GM19455 (cell line): Measurements from ENCODE around the gene KAZN.

Experiments
- ATAC-seq: cut with Tn5 transposase; IDR thresholded peaks from one replicate; pipeline ENCODE4 v1.9.1; 2021; ENCODE audit not compliant: unreplicated experiment

The KAZN gene

GRCh38 chr1:14639291-14640050, 41.0 kb downstream of the KAZN start:
- no peak for ATAC-seq

GRCh38 chr1:14642712-14643111, 44.2 kb downstream of the KAZN start:
- no peak for ATAC-seq

DNA sequence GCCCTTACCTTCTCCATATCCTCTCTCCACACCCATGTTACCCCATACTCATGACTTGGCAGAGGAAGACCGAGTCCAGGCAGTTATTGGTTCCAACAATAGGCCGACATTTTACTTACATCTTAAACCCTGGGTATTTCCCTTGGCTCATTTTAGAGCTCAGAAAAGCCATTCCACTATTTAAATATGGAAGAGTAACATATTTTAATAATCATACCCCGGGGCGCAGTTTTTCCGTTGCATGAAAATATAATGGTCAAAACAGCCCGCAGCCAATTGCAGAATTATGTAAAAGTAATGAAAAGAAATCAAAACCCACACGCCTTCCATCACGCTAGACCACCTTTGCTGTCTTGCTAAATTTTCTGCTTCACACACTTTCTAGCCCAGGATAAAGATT, 48.5 kb downstream of the KAZN start:
- ATAC-seq: no peak

DNA sequence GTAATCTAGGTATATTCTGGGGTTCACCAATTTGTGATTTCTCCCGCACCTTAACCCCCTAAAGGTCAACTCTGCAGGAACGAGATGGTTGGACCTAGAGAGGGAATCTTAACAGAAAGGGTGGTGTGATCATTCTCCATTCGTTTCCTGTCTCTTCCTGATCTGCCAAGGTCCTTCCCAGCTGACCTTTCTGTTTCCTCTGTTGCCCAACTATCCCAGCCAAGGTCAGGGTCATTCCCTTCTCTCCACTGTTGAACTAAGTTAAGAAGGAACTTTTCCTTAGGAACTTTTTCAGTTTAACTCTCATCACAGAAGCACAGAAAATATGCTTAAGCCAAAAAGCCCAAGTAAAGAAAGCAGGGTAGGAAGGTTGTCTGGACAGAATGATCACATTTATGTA, 49.3 kb downstream of the KAZN start:
- ATAC-seq: no peak

- ATAC-seq: no peak
Observed at GRCh38 chr1:14648391-14648790, 49.9 kb downstream of the KAZN start.

GRCh38 chr1:14648896-14649855, 50.7 kb downstream of the KAZN start:
- ATAC-seq: no peak

GRCh38 chr1:14649976-14650375, 51.5 kb downstream of the KAZN start:
- no peak for ATAC-seq

DNA sequence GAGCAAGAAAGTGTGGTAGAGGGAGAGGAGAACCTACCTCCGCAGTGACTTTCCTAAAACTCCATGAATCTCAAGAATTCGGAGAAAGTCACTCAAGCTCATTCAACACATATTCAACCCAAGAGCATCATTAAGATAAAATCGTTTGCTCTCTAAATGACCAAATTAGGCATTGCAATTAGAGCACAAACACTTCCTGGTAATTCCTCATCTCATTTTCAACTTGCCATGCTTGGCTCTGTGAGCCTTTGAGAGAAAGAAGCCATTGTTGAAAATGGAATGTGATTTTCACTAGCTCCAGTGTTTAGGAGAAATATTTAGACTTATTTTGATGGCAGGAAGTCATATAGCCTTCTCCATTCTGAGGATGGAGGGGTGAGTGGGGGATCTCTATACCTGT, 52.5 kb downstream of the KAZN start:
- no peak for ATAC-seq

DNA sequence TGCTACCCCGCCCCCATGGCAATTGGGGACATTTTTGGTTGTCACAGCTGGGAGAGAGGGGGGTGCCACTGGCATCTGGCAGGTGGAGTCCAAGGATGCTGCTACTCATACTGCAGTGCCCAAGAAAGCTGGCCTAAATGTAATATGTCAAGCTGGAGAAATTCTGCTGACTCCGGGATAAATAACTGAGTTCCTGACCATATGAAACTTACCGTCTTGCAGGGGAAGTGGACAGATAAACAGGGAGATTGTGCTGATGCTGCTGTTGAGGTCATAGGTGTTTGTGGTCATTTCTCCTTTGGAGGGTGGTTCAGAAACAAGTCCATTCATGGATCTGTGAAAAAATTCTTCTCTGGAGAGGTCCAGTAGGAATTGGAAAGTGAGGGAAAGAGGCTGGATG, 54.4 kb downstream of the KAZN start:
- no peak for ATAC-seq

DNA sequence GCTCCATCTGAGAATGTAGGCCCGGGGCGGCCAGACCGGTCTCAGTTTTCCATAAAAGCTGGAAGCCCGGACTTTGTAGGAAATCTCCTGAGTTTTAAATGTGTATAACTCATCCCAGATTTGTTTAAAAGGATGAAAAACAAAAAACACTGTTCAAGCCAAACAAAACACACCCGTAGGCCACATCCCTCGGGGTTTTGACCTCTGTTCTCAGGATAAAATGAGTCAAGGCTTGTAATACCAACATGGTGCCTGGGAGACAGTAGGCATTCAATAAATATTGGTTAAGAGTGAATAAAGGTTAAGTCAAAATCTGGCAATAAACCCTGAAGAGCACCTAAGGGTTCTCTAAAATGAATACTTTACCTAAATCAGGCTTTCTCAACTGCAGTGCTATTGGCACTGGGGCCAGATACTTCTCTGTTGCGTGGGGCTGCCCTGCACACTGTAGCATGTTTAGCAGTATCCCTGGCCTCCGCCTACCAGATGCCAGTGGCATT, 55.0 kb downstream of the KAZN start:
- no peak for ATAC-seq

DNA sequence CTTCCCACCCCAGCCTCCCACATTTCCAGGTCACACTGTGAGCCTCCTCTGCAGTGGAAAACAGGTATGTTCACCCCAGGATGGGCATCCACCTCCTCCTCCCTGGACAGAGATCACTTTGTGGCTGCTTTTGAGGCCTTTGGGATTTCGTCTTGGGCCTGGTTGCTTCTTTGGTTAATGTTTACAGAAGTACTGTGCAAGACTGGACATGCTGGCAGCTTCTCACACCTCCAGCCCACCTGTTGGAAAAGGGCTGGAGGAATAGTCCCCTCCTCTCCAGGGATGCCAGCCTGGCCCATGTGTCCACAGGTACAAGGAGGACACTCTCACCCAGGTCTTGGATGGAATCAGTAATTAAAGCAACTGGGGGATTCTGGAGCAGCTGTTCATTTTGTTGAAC, 56.1 kb downstream of the KAZN start:
- ATAC-seq: no peak

DNA sequence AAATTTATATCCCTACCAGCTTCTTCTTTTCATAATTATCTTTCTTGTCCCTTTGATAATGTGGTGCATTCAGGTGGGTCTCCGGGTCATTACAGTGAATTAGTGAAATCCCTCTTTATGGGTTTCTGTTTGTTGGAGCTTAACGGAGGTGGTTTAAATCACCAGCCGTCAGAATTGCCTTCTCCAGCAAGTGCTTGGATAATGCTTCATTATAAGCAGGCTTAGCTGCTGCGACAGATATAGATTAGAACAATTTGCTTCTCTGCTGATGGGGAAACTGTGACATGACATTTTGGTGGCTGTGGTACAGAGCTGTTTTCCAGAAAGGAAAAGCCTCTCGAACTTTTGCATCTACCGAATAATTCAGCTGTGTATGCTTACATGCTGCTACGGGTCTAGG, 56.9 kb downstream of the KAZN start:
- no peak for ATAC-seq

DNA sequence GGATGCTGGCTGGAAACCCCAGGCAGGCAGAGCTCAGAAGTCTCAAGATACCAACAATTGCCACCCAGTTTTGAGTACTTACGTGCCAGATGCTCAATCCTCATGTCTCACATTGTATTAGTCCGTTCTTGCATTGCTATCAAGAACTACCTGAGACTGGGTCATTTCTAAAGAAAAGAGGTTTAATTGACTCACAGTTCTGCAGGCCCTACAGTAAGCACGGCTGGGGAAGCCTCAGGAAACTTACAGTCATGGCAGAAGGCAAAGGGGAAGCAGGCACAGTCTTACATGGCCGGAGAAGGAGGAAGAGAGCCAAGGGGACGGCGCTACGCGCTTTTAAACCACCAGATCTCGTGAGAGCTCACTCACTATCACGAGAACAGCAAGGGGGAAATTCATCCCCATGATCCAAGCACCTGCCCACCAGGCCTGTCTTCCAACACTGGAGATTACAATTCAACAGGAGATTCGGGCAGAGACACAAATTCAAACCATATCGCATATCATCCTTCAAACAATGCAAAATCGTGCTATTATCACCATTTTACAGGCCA, 58.0 kb downstream of the KAZN start:
- ATAC-seq: no peak

DNA sequence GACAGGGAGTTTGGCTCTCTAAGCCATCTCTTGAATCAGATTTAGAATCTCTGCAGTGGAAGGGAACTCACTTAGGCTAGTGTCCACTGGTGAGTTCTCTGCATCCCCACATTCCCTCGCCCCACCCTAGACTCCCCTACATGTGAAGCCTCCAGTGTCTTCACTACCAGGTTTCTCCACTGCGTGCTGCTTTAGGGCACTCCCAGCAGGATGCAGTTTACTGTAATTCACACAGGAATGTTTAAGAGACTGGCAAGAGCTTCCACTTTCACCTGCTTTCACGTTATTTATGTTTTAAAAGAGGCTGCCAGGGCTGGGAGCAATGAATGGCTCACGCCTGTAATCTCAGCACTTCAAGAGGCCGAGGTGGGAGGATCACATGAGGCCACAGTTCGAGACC, 60.2 kb downstream of the KAZN start:
- no peak for ATAC-seq

GRCh38 chr1:14659913-14660312, 61.4 kb downstream of the KAZN start:
- no peak for ATAC-seq

- no peak for ATAC-seq
Observed at GRCh38 chr1:14660801-14661200, 62.3 kb downstream of the KAZN start.

DNA sequence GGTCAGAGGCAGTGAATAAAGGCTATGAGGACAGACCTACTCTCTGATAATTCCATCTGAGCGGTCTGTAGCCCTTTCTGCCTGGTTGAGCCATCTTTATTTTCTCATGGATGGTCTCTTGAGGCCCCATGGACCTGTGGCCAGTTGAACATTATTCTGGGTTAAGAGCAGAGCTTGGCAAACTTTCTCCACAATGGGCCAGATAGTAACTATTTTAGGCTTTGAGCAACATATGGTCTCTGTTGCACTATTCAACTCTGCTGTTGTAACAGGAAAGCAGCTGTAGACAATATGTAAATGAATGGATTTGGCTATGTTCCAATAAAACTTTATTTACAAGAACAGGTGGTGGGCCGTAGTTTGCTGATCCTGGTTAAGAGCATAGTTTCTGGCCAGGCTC, 62.7 kb downstream of the KAZN start:
- no peak for ATAC-seq

DNA sequence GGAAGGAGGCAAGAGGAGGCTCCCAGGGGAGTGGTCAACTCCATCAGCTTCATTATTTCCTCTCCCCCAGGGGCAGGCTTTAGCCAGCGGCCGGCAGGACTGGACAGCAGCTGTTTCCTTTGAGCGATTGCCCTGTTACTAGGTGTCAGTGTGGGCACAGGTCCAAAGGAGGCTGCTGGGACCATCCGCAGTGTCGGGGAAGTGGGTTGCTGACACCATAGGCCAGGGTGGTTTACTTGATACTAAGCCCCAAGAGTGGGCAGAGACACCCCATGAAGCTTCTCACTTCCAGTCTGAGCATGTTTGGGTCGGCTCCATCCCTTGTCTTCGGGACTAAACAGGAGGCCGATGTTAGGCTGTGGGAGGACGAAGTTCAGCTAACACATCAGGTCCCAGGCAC, 63.6 kb downstream of the KAZN start:
- ATAC-seq: no peak

DNA sequence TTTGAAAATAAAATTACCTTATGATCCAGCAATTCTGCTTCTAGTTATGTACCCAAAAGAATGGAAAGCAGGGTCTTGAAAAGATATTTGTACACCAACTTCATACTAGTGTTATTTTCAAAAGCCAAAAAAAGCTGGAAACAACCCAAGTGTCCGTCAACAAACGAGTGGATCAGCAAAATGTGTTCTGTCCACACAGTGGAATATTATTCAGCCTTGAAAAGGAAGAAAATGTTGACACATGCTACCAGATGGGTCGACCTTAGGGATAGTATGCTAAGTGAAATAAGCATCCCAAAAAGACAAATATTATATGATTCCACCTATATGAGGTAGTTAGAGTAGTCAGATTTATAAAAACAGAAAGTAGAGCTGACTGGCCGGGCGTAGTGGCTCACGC, 65.3 kb downstream of the KAZN start:
- no peak for ATAC-seq

DNA sequence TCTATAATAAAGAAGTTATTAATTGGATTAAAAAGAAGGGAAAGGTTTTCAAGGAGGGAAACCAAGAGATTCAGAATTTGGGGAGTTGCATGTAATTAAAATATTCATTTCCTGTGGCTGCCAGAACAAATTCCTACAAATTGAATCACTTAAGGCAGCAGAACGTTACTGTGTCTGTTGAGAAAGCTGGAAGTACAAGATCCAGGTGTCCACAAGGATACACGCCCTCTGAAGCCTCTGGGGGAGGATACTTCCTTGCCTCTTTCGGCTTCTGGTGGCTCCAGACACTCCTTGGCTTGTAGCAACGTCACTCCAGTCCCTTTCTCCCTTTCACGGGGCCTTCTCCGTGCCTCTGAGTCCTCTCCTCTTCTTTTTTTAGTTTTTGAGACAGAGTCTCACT, 67.9 kb downstream of the KAZN start:
- ATAC-seq: no peak

GRCh38 chr1:14666962-14667650, 68.6 kb downstream of the KAZN start:
- ATAC-seq: no peak
